GM12878 (cell line): ENCODE data around the gene RNF25. TPM values are rescaled to one million over a fixed set of nuclear protein-coding genes. Genes with fewer than 3 reads are reported as not detected.

ENCODE experiments used
- ATAC-seq: fragments of 200-7000 bp; cut with Tn5 transposase; 3 replicates; pipeline ENCODE4 v1.9.1; 2020; ENCODE audit warnings: mild to moderate bottlenecking, moderate library complexity
- BruUV-seq: library from RNA; stranded (reverse); fragments of 400-500 nt; replicated peaks from 2 replicates; lab custom pipeline; 2021; lab: Mats Ljungman, UMichigan
- CTCF ChIA-PET: fragments of 300-600 bp; sonication (Branson Sonifier 250); formaldehyde crosslinking; extraction: SDS; loops from one replicate; lab custom pipeline; 2021; ENCODE audit warnings: inconsistent platforms; lab: Yijun Ruan, JAX
- POLR2A ChIA-PET: fragments of 350-600 bp; formaldehyde crosslinking; extraction: SDS; loops from one replicate; lab custom pipeline; 2021; ENCODE audit warnings: inconsistent platforms; lab: Charles Lee
- RAD21 ChIA-PET: fragments of 300-600 bp; sonication (Branson Sonifier 250); formaldehyde crosslinking; loops from one replicate; lab custom pipeline; 2023; ENCODE audit warnings: antibody characterized with exemption; ENCODE audit not compliant: unreplicated experiment; lab: Charles Lee
- SMC1A ChIA-PET: fragments of 300-600 bp; sonication (Branson Sonifier 250); formaldehyde crosslinking; loops from one replicate; lab custom pipeline; 2023; ENCODE audit not compliant: unreplicated experiment, uncharacterized antibody; lab: Charles Lee
- DNase-seq: peaks from one replicate; pipeline ENCODE4 v3.0.0-alpha.2; 2011; ENCODE audit warnings: low read depth, low spot score
- FAIRE-seq: peaks from 3 replicates; lab custom pipeline; 2011; peaks lifted over from hg19 to GRCh38; lab: Jason Lieb, UNC
- H2AFZ ChIP-seq: 2 replicates; pipeline ENCODE4 v1.6.0; 2011; ENCODE audit warnings: low read depth, low read length, control low read depth; ENCODE audit not compliant: control insufficient read depth
- H3K27ac ChIP-seq: 2 replicates; pipeline ENCODE4 v1.5.1; 2011; ENCODE audit warnings: control low read depth; ENCODE audit not compliant: control insufficient read depth, insufficient read depth
- H3K27me3 ChIP-seq, 2 experiments: replicated peaks in 1 of 2; 2 replicates each; pipeline versions ENCODE4 v1.6.0 to v1.6.1; 2011; ENCODE audit warnings: low read length in 1 of 2; ENCODE audit not compliant: control insufficient read depth in 2 of 2, insufficient read depth in 2 of 2
- H3K36me3 ChIP-seq, 2 experiments: 2 replicates each; pipeline ENCODE4 v1.5.1; 2011; ENCODE audit warnings: low read length in 1 of 2; ENCODE audit not compliant: control insufficient read depth in 2 of 2, insufficient read depth in 2 of 2
- H3K4me1 ChIP-seq: 2 replicates; pipeline ENCODE4 v1.6.1; 2011; ENCODE audit warnings: mild to moderate bottlenecking, low read length, moderate library complexity, mixed read lengths; ENCODE audit not compliant: control insufficient read depth, insufficient read depth
- H3K4me2 ChIP-seq: 2 replicates; pipeline ENCODE4 v1.6.0; 2011; ENCODE audit warnings: control low read depth; ENCODE audit not compliant: control insufficient read depth, insufficient read depth
- H3K4me3 ChIP-seq: fragments of 200-600 bp; sonication (generic); 2 replicates; pipeline ENCODE4 v1.5.1; 2016
- H3K79me2 ChIP-seq: 2 replicates; pipeline ENCODE4 v1.6.0; 2011; ENCODE audit warnings: low read length; ENCODE audit not compliant: control insufficient read depth, insufficient read depth
- H3K9ac ChIP-seq: 2 replicates; pipeline ENCODE4 v1.8.0; 2011; ENCODE audit warnings: low read length, control low read depth, mixed read lengths; ENCODE audit not compliant: control insufficient read depth, insufficient read depth
- H3K9me3 ChIP-seq: replicated peaks from 3 replicates; pipeline ENCODE4 v1.5.1; 2011; ENCODE audit warnings: mild to moderate bottlenecking, low read length; ENCODE audit not compliant: control insufficient read depth, insufficient read depth
- H4K20me1 ChIP-seq: 2 replicates; pipeline ENCODE4 v1.6.0; 2011; ENCODE audit not compliant: control insufficient read depth, insufficient read depth
- BCL11A ChIP-seq: IDR thresholded peaks from 2 replicates; pipeline ENCODE4 v1.6.1; 2011; ENCODE audit warnings: low read depth, low read length
- EED ChIP-seq: sonication (generic); IDR thresholded peaks from 2 replicates; pipeline ENCODE4 v1.6.1; 2016; ENCODE audit warnings: antibody characterized with exemption, low read depth
- FOXK2 ChIP-seq: fragments of 450-650 bp; IDR thresholded peaks from 2 replicates; pipeline ENCODE4 v1.6.1; 2017; ENCODE audit warnings: mild to moderate bottlenecking, moderate library complexity
- HCFC1 ChIP-seq: fragments of 150-350 bp; IDR thresholded peaks from 2 replicates; pipeline ENCODE4 v1.6.1; 2014; ENCODE audit warnings: low read length
- HDAC6 ChIP-seq: fragments of 200-600 bp; sonication (generic); IDR thresholded peaks from one replicate; pipeline ENCODE4 v1.8.0; 2017; ENCODE audit warnings: antibody characterized with exemption; ENCODE audit not compliant: unreplicated experiment
- MTA2 ChIP-seq: fragments of 450-650 bp; IDR thresholded peaks from 2 replicates; pipeline ENCODE4 v1.6.1; 2016; ENCODE audit warnings: low read depth, mild to moderate bottlenecking, moderate library complexity
- RB1 ChIP-seq: fragments of 450-650 bp; formaldehyde crosslinking; IDR thresholded peaks from 2 replicates; pipeline ENCODE4 v1.6.1; 2017; ENCODE audit warnings: mild to moderate bottlenecking, borderline replicate concordance
- RCOR1 ChIP-seq: conservative IDR thresholded peaks from 2 replicates; pipeline ENCODE4 v1.6.1; 2012; ENCODE audit warnings: low read depth, low read length, improper control_type of control experiment
- USF2 ChIP-seq: IDR thresholded peaks from 2 replicates; pipeline ENCODE4 v1.6.1; 2011; ENCODE audit warnings: low read depth, low read length, improper control_type of control experiment, borderline replicate concordance
- YBX1 ChIP-seq: fragments of 450-650 bp; IDR thresholded peaks from 2 replicates; pipeline ENCODE4 v1.6.1; 2016; ENCODE audit warnings: antibody characterized with exemption
- ZNF592 ChIP-seq: fragments of 450-650 bp; IDR thresholded peaks from 2 replicates; pipeline ENCODE4 v1.6.1; 2017; ENCODE audit warnings: mild to moderate bottlenecking, moderate library complexity
- WGBS: methylation state at CpG from one replicate; pipeline ENCODE4 v1.1.6; 2016; ENCODE audit warnings: low lambda C conversion rate; ENCODE audit not compliant: insufficient replicate concordance, insufficient coverage; ENCODE audit errors: missing lambda C conversion rate; 5-methylcytosine and 5-hydroxymethylcytosine counted together
- in situ Hi-C: fragments of 300-500 bp; cut with MboI; formaldehyde crosslinking; loops from 9 replicates; pipeline ENCODE4 v1.14.3; 2018; ENCODE audit warnings: mixed read lengths
- intact Hi-C: fragments of 100-400 bp; cut with micrococcal nuclease; formaldehyde crosslinking; loops from one replicate; pipeline ENCODE4 v1.14.2; 2022; ENCODE audit not compliant: unreplicated experiment
- polyA plus RNA-seq, 11 experiments: library from polyadenylated mRNA; depleted of rRNA in 4 of 11; unstranded in 6 of 11; stranded (reverse) in 5 of 11; fragments of >200 nt; fragmentation: Nextera tagmentation in 4 of 11; fragmentation: Illumina TruSeq in 1 of 11; extraction: Ambion mirVana in 4 of 11; extraction: Trizol in 1 of 11; gene quantifications; 1 replicate in 1 of 11; 2 replicates in 10 of 11; pipeline versions ENCODE4 v1.2.1 to v1.2.3, GENCODE V29; 2011 to 2016; ENCODE audit warnings: inconsistent platforms in 2 of 11, missing spikeins in 2 of 11, low read depth in 1 of 11
- total RNA-seq, 4 experiments: library from RNA; depleted of rRNA in 3 of 4; stranded (reverse); fragments of >200 nt in 3 of 4; fragmentation: Illumina TruSeq in 1 of 4; extraction: Trizol in 1 of 4; gene quantifications; 2 replicates each; pipeline versions ENCODE4 v1.2.1 to v1.2.3, GENCODE V29; 2013 to 2021
- TF ChIP-seq, protein P1 (sequence below): fragments of 450-650 bp; IDR thresholded peaks from 2 replicates; pipeline ENCODE4 v1.6.1; 2017; ENCODE audit warnings: antibody characterized with exemption, mild to moderate bottlenecking, moderate library complexity

RNF25 gene
- total and polyA plus RNA-seq, 10 of the 15 experiments (the other 5 are each of a cell fraction or from before 2014, with no cell fraction given) = 1.3 to 70.4 (median 28.4) TPM

DNA sequence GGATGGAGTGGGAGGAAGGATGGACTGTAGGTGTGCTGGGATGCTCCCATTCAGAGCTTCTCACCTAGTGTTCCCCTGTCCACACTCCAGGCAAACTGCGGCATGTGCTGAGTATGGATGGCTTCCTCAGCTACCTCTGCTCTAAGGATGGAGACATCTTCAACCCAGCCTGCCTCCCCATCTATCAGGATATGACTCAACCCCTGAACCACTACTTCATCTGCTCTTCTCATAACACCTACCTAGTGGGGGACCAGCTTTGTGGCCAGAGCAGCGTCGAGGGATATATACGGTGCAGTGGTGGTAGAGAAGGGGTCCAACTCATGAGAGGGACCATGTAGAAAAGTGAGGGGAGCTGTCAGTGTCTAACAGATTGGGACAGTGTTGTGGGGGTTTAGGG is 43.9 kb downstream of the RNF25 start:
- no peak overlapping the region for H3K9ac ChIP-seq
- ATAC-seq = no peak
- BruUV-seq = no TSS peak
- in situ Hi-C loops (no loop called here), intact Hi-C loops (no loop called here)
- H3K4me3 ChIP-seq = no peak overlapping the region
- ChIA-PET CTCF (no interaction called here), SMC1A (no interaction called here), RAD21 (no interaction called here), POLR2A (no interaction called here)
- FAIRE-seq = no peak
- no peak overlapping the region for H3K4me2 ChIP-seq
- no peak overlapping the region for H2AFZ ChIP-seq
- H3K79me2 ChIP-seq = no peaks in the 10 kb centered on the region
- TF ChIP-seq FOXK2 = no peak
- TF ChIP-seq EED = no peak
- TF ChIP-seq, protein P1, sequence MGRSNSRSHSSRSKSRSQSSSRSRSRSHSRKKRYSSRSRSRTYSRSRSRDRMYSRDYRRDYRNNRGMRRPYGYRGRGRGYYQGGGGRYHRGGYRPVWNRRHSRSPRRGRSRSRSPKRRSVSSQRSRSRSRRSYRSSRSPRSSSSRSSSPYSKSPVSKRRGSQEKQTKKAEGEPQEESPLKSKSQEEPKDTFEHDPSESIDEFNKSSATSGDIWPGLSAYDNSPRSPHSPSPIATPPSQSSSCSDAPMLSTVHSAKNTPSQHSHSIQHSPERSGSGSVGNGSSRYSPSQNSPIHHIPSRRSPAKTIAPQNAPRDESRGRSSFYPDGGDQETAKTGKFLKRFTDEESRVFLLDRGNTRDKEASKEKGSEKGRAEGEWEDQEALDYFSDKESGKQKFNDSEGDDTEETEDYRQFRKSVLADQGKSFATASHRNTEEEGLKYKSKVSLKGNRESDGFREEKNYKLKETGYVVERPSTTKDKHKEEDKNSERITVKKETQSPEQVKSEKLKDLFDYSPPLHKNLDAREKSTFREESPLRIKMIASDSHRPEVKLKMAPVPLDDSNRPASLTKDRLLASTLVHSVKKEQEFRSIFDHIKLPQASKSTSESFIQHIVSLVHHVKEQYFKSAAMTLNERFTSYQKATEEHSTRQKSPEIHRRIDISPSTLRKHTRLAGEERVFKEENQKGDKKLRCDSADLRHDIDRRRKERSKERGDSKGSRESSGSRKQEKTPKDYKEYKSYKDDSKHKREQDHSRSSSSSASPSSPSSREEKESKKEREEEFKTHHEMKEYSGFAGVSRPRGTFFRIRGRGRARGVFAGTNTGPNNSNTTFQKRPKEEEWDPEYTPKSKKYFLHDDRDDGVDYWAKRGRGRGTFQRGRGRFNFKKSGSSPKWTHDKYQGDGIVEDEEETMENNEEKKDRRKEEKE = no peak
- 97% methylated on average over 4 of the region's 4 CpGs for WGBS
- no peak for DNase-seq
- H3K4me1 ChIP-seq = no peaks in the 10 kb centered on the region
- H4K20me1 ChIP-seq = no peaks in the 10 kb centered on the region
- no peaks in the 10 kb centered on the region for H3K27me3 ChIP-seq
- no peaks in the 10 kb centered on the region for H3K36me3 ChIP-seq
- no peak overlapping the region for H3K27ac ChIP-seq
- H3K9me3 ChIP-seq = no peaks in the 10 kb centered on the region

DNA sequence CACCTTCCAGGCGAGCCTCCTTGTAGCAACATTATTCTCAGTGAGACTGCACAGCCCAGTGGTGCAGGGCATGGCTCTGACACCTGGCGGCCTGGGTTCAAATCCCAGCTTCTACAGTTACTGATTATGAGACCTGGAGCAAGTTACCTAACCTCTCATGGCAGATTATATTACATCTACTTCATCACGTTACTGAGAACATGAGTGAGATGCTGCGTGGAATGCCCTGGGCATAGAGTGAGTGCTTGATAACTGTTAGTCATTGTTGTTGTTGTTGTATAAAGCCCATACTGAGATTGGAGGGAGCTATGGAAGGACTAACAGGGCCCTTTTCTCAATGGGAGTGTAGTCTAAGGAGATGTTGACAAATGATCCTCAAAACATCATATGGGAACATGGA is 45.4 kb downstream of the RNF25 start:
- H2AFZ ChIP-seq = no peak overlapping the region
- ChIA-PET RAD21 (no interaction called here), SMC1A (no interaction called here), POLR2A (no interaction called here), CTCF (no interaction called here)
- H3K79me2 ChIP-seq = no peaks in the 10 kb centered on the region
- 45% methylated on average over 4 of the region's 4 CpGs for WGBS
- no peaks in the 10 kb centered on the region for H3K36me3 ChIP-seq
- BruUV-seq = no TSS peak
- no peak overlapping the region for H3K4me3 ChIP-seq
- in situ Hi-C loops (no loop called here), intact Hi-C loops (no loop called here)
- H3K27me3 ChIP-seq = no peaks in the 10 kb centered on the region
- DNase-seq (no peak), FAIRE-seq (no peak), ATAC-seq (no peak)
- no peak overlapping the region for H3K27ac ChIP-seq
- H3K9me3 ChIP-seq = no peaks in the 10 kb centered on the region
- no peaks in the 10 kb centered on the region for H3K4me1 ChIP-seq
- no peak overlapping the region for H3K4me2 ChIP-seq
- no peak overlapping the region for H3K9ac ChIP-seq
- H4K20me1 ChIP-seq = no peaks in the 10 kb centered on the region
- TF ChIP-seq HDAC6 = no peak
- no peak for TF ChIP-seq MTA2
- no peak for TF ChIP-seq ZNF592
- TF ChIP-seq HCFC1 = no peak
- no peak for TF ChIP-seq RB1
- no peak for TF ChIP-seq BCL11A
- TF ChIP-seq YBX1 = no peak
- no peak for TF ChIP-seq USF2
- TF ChIP-seq RCOR1 = no peak
